ENCODE results near the gene UBB.

Gene UBB

GRCh38 chr17:16352303-16352666 is 28.6 kb upstream of the UBB start:
- in situ Hi-C loops (cut with HindIII; ENCODE audit: low pct_ligation_motif_present, low sequenced_read_pairs): no loop called here
- peak overlapping the region; percentile 8 for H3K27ac ChIP-seq
- H3K27me3 ChIP-seq (replicated peaks): no peaks in the 10 kb centered on the region
- DNase-seq: peak; percentile 11
- TF ChIP-seq CTCF (IDR thresholded peaks at IDR 0.05; ENCODE audit: low read depth, low read length, missing control alignments): no peak
- peak overlapping the region; percentile 70 for H3K4me3 ChIP-seq (ENCODE audit: low read depth, low read length)
- H3K36me3 ChIP-seq (replicated peaks): peaks cover 11% of the 10 kb centered on the region

DNA sequence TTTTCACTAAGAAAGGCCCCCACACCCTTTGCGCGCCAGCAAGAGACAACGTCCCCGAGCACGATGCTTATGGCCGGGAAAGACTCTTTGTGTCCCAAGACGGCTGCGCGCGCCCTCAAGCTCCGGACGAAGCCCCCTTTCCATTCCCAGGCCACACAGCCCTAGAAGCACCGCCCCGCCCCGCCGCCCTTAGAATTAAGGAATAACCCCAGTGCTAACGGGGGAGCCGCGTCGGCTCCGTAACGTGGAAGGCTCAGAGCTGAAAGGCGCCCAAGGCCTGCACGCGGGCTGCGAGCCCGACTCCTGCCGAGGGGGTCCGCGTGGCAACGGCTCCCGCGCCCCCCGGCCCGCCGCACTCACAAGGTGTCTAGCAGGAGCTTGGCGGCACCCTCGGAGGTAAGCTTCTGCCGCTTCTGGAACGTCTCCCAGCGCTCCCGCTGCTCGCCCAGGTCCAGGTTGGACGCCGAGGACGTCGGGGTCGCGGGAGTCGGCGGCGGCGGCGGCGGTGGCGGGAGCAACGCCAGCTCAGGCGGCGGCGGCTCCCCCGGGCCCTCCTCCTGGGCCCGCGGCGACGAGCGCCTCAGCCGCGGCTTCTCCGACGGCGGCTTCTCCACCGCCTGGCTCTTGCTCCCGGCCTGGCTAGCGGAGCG is 28.1 kb upstream of the UBB start:
- peak; percentile 3 for DNase-seq
- H3K4me3 ChIP-seq (ENCODE audit: low read depth, low read length): peak overlapping the region; percentile 70
- TF ChIP-seq CTCF (IDR thresholded peaks at IDR 0.05; ENCODE audit: low read depth, low read length, missing control alignments): no peak
- H3K36me3 ChIP-seq (replicated peaks): peaks cover 11% of the 10 kb centered on the region
- peak overlapping the region; percentile 8 for H3K27ac ChIP-seq
- in situ Hi-C loops (cut with HindIII; ENCODE audit: low pct_ligation_motif_present, low sequenced_read_pairs): no loop called here
- H3K27me3 ChIP-seq (replicated peaks): no peaks in the 10 kb centered on the region

DNA sequence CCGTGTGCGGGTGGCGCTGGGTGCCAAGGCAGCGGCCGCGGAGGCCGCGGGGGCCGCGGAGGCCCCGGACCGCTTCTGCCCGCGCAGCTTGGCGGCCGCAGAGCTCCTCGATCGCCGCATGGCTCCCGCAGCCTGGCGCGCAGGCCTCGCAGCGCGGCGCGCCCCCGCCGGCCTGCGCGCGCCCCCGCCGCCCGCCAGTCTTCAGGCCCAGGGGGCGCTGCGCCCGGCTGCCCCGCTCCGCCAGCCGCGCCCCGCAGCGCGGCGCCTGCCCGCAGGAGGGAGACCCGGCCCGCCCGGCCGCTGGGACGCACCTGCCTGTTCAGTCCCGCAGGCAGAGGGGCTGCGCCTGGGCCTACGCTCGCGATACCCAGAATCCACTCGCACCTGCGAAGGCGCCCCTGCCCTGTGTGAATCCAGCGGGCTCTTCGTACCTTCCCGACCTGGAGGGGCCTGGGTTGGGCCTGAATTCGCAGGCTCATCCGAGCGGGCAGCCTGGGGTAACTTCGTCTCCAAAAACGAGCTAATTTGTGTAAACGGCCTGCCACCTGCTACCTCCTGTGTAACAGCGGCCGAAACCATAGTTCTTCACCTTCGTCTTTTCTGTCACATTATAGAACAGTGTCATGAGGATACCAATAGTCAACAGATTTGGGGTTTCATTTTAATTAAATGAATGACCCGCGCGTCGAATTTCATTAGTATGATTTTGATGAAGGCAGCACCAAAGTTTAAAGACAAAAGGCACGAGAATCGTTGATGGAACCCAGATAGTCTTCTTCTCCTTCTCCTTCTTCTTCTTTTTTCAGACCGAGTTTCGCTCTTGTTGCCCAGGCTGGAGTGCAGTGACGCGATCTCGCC is 27.3 kb upstream of the UBB start, which contains the start of gene CENPV:
TSS of gene CENPV (minus strand) at position 153 of the 858 bp plus-strand sequence. CDS start at position 120, 33 bp downstream.
- Histone ChIP-seq H3K27me3 (replicated peaks) (no peaks in the 10 kb centered on the region), H3K27ac (peak within 1 kb of the TSS; percentile 8), H3K4me3 (ENCODE audit: low read depth, low read length) (peak within 1 kb of the TSS; percentile 70), H3K36me3 (replicated peaks) (peaks cover 10% of the 10 kb centered on the region)
- no peak for TF ChIP-seq CTCF (IDR thresholded peaks at IDR 0.05; ENCODE audit: low read depth, low read length, missing control alignments)
- in situ Hi-C loops (cut with HindIII; ENCODE audit: low pct_ligation_motif_present, low sequenced_read_pairs): no loop called here
- DNase-seq: peak; percentile 1

DNA sequence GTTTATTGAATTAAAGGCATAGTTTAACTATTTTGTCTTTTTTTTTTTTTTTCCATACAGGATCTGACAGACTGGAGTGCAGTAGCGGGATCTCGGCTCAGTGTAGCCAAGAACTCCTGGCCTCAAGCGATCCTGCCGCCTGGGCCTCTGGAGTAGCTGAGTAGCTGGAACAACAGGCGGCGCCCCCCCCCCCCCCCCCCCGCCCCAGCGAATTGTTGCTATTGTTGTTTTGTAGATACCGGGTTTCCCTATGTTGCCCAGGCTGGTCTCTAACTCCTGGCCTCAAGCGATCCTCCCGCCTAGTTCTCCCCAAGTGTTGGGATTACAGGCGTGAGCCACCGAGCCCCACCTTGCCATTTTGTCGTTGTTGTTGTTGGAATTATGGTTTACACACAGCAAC is 26.3 kb upstream of the UBB start:
- peaks cover under 1% of the 10 kb centered on the region for H3K36me3 ChIP-seq (replicated peaks)
- in situ Hi-C loops (cut with HindIII; ENCODE audit: low pct_ligation_motif_present, low sequenced_read_pairs): no loop called here
- TF ChIP-seq CTCF (IDR thresholded peaks at IDR 0.05; ENCODE audit: low read depth, low read length, missing control alignments): no peak
- no peak overlapping the region for H3K27ac ChIP-seq
- no peak overlapping the region for H3K4me3 ChIP-seq (ENCODE audit: low read depth, low read length)
- H3K27me3 ChIP-seq (replicated peaks): no peaks in the 10 kb centered on the region
- no peak for DNase-seq

DNA sequence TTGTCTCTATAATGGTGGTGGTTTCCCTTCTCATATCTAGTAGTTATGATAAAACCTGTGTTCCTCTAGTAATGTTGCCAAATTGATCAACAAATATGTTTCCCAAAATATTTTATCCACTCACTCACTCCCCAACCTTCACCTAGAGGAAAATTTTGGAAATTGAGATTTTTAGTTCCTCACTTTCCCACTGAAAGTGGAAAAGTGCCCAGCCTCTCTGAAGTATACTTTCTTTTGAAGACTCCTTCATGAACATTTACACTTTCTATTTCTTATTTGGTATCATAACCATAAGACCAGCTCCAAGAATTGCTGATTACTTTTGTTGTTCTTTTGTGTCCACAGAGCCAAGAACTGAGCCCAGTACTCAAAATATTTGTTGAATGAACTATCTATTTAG is 22.5 kb upstream of the UBB start:
- TF ChIP-seq CTCF (IDR thresholded peaks at IDR 0.05; ENCODE audit: low read depth, low read length, missing control alignments): no peak
- Histone ChIP-seq H3K27ac (no peak overlapping the region), H3K27me3 (replicated peaks) (no peaks in the 10 kb centered on the region), H3K4me3 (ENCODE audit: low read depth, low read length) (no peak overlapping the region), H3K36me3 (replicated peaks) (no peaks in the 10 kb centered on the region)
- no peak for DNase-seq
- in situ Hi-C loops (cut with HindIII; ENCODE audit: low pct_ligation_motif_present, low sequenced_read_pairs): no loop called here

Measured in brain microvascular endothelial cell (primary cell).